ENCODE data around the gene F13A1. TPM values are rescaled to one million over a fixed set of nuclear protein-coding genes. Genes with fewer than 3 reads are reported as not detected.

Gene F13A1
- total RNA-seq, 4 donors from 2014 or later: 0.87 to 104 (median 37.3) TPM

DNA sequence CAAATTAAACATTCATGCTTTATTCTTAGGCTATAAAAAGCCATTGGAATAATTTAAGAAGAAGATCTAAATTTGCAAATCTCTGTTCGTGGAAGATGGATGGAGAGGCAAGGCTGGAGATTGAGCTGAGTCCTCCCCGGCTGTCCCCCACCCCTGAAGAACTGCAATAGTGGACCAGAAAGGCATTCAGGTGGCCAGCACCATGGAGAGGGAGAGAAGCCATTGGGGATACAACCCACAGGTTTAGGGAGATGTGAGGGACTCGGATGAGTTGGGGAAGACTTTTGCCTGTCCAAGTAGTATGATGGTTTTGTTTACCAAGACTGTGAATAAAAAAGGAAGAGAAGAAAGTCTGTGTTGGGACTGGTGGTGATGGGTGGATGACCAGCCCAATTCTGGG lies 120.8 kb downstream of the F13A1 start:
- TF ChIP-seq CTCF (IDR thresholded peaks at IDR 0.05) (no peak), POLR2A (IDR thresholded peaks at IDR 0.05) (no peak)
- H3K27me3 ChIP-seq: peaks cover 0 to 9% (median 0%) of the 10 kb centered on the region in 4 donors
- intact Hi-C loops (cut with DNase I): loop anchor here (5.0 kb wide), 1 partner anchor 318 kb away; no protein-coding TSS in a partner anchor
- no peaks in the 10 kb centered on the region for H3K9me3 ChIP-seq
- H3K27ac ChIP-seq: no peak overlapping the region
- H3K4me3 ChIP-seq: no peak overlapping the region
- WGBS, 2 donors: 69 to 82% methylated on average over 3 of the region's 3 CpGs
- H3K4me1 ChIP-seq: no peaks in the 10 kb centered on the region
- DNase-seq: no peak
- H3K36me3 ChIP-seq: no peaks in the 10 kb centered on the region

- 59 to 65% methylated on average over 3 of the region's 3 CpGs for WGBS, 2 donors
- no peaks in the 10 kb centered on the region for H3K9me3 ChIP-seq
- TF ChIP-seq POLR2A (IDR thresholded peaks at IDR 0.05) (no peak), CTCF (IDR thresholded peaks at IDR 0.05) (no peak)
- DNase-seq: no peak
- no peak overlapping the region for H3K27ac ChIP-seq
- H3K4me3 ChIP-seq: no peak overlapping the region
- no peaks in the 10 kb centered on the region for H3K4me1 ChIP-seq
- no peaks in the 10 kb centered on the region for H3K36me3 ChIP-seq
- intact Hi-C loops (cut with DNase I): loop anchor here (5.0 kb wide), 1 partner anchor 321 kb away; no protein-coding TSS in a partner anchor
- peaks cover 0 to 16% (median 0%) of the 10 kb centered on the region in 4 donors for H3K27me3 ChIP-seq
These were observed 123.7 kb downstream of the F13A1 start for GRCh38 chr6:6196762-6197161.

- Histone ChIP-seq H3K4me1 (no peaks in the 10 kb centered on the region), H3K36me3 (no peaks in the 10 kb centered on the region), H3K4me3 (no peak overlapping the region), H3K27ac (no peak overlapping the region), H3K27me3 (peaks cover 0 to 16% (median 0%) of the 10 kb centered on the region in 4 donors), H3K9me3 (no peaks in the 10 kb centered on the region)
- WGBS, 2 donors: 58 to 70% methylated on average over 1 of the region's 1 CpG
- intact Hi-C loops (cut with DNase I): loop anchor here (5.0 kb wide), 1 partner anchor 322 kb away; no protein-coding TSS in a partner anchor
- DNase-seq: no peak
- TF ChIP-seq CTCF (IDR thresholded peaks at IDR 0.05): no peak
- TF ChIP-seq POLR2A (IDR thresholded peaks at IDR 0.05): no peak
These were observed 125.4 kb downstream of the F13A1 start for GRCh38 chr6:6195080-6195479.

- Histone ChIP-seq H3K27ac (no peak overlapping the region), H3K9me3 (no peaks in the 10 kb centered on the region), H3K4me1 (no peaks in the 10 kb centered on the region), H3K36me3 (no peaks in the 10 kb centered on the region), H3K27me3 (peaks cover 0 to 16% (median 0%) of the 10 kb centered on the region in 4 donors), H3K4me3 (no peak overlapping the region)
- WGBS, 2 donors: 45 to 71% methylated on average over 6 to 7 of the region's 7 CpGs
- TF ChIP-seq CTCF (IDR thresholded peaks at IDR 0.05) (no peak), POLR2A (IDR thresholded peaks at IDR 0.05) (no peak)
- DNase-seq: no peak
- intact Hi-C loops (cut with DNase I): no loop called here
These were observed 127.2 kb downstream of the F13A1 start for GRCh38 chr6:6193221-6193745.

GRCh38 chr6:6191909-6192308 lies 128.6 kb downstream of the F13A1 start:
- no peak for DNase-seq
- intact Hi-C loops (cut with DNase I): no loop called here
- Histone ChIP-seq H3K4me3 (no peak overlapping the region), H3K27me3 (peaks cover 0 to 16% (median 0%) of the 10 kb centered on the region in 4 donors), H3K4me1 (no peaks in the 10 kb centered on the region), H3K9me3 (no peaks in the 10 kb centered on the region), H3K36me3 (no peaks in the 10 kb centered on the region), H3K27ac (no peak overlapping the region)
- 65 to 71% methylated on average over 1 of the region's 1 CpG for WGBS, 2 donors
- no peak for TF ChIP-seq CTCF (IDR thresholded peaks at IDR 0.05)
- TF ChIP-seq POLR2A (IDR thresholded peaks at IDR 0.05): no peak
